CD14-positive monocyte (primary cell): Measurements from ENCODE around the gene PTPRN2. TPM values are rescaled to one million over a fixed set of nuclear protein-coding genes. Genes with fewer than 3 reads are reported as not detected.

Experiments used
- DNase-seq, 3 donors: peaks; one replicate each; pipeline ENCODE4 v3.0.0-alpha.2; 2011 to 2022
- H2AFZ ChIP-seq: 2 replicates; pipeline ENCODE4 v1.6.0; 2012; ENCODE audit warnings: mild to moderate bottlenecking, low read depth, low read length, inconsistent platforms; ENCODE audit not compliant: insufficient read depth, poor library complexity, severe bottlenecking
- H3K27ac ChIP-seq, 2 donors: 1 replicate in 1 of 2; 2 replicates in 1 of 2; pipeline ENCODE4 v1.5.1; 2012 to 2013; ENCODE audit warnings: low read length in 2 of 2, control low read depth in 1 of 2, inconsistent platforms in 1 of 2, low read depth in 1 of 2, mild to moderate bottlenecking in 1 of 2
- H3K27me3 ChIP-seq, 2 donors: one replicate each; pipeline versions ENCODE4 v1.6.0 to v1.6.1; 2011 to 2013; ENCODE audit warnings: low read length in 2 of 2; ENCODE audit not compliant: control insufficient read depth in 2 of 2, insufficient read depth in 2 of 2
- H3K36me3 ChIP-seq, 2 donors: replicated peaks in 1 of 2; 1 replicate in 1 of 2; 2 replicates in 1 of 2; pipeline versions ENCODE4 v1.5.1 to v1.6.1; 2012 to 2013; ENCODE audit warnings: low read length in 2 of 2, control low read depth in 1 of 2, inconsistent platforms in 1 of 2, mild to moderate bottlenecking in 1 of 2; ENCODE audit not compliant: insufficient read depth in 2 of 2, control insufficient read depth in 1 of 2
- H3K4me1 ChIP-seq, 2 donors: 1 replicate in 1 of 2; 2 replicates in 1 of 2; pipeline versions ENCODE4 v1.5.1 to v1.6.1; 2012 to 2013; ENCODE audit warnings: low read length in 2 of 2, control low read depth in 1 of 2, inconsistent platforms in 1 of 2, mild to moderate bottlenecking in 1 of 2, moderate library complexity in 1 of 2; ENCODE audit not compliant: insufficient read depth in 2 of 2, control insufficient read depth in 1 of 2
- H3K4me2 ChIP-seq: replicated peaks from 2 replicates; pipeline ENCODE3; 2012; ENCODE audit warnings: low read length, moderate library complexity, mild to moderate bottlenecking; ENCODE audit not compliant: poor library complexity, severe bottlenecking; ENCODE audit errors: extremely low read depth
- H3K4me3 ChIP-seq, 3 experiments: fragments of 200-600 bp in 1 of 3; sonication (generic) in 1 of 3; replicated peaks in 1 of 3; 1 replicate in 2 of 3; 2 replicates in 1 of 3; pipeline ENCODE4 v1.5.1; 2011 to 2013; ENCODE audit warnings: low read length in 3 of 3, mild to moderate bottlenecking in 3 of 3, control low read depth in 2 of 3, low read depth in 2 of 3, inconsistent platforms in 1 of 3, moderate library complexity in 1 of 3
- H3K79me2 ChIP-seq: 2 replicates; pipeline ENCODE4 v1.6.0; 2012; ENCODE audit warnings: mild to moderate bottlenecking, control low read depth, inconsistent platforms, low read length, moderate library complexity; ENCODE audit not compliant: insufficient read depth
- H3K9ac ChIP-seq: 2 replicates; pipeline ENCODE4 v1.6.0; 2017; ENCODE audit warnings: low read length, mild to moderate bottlenecking; ENCODE audit not compliant: insufficient read depth, poor library complexity, severe bottlenecking
- H3K9me3 ChIP-seq, 2 donors: replicated peaks in 1 of 2; 1 replicate in 1 of 2; 2 replicates in 1 of 2; pipeline versions ENCODE4 v1.5.1 to v1.6.1; 2012 to 2013; ENCODE audit warnings: low read length in 2 of 2, control low read depth in 1 of 2; ENCODE audit not compliant: control insufficient read depth in 1 of 2, insufficient read depth in 1 of 2
- H4K20me1 ChIP-seq: 2 replicates; pipeline ENCODE4 v1.6.0; 2012; ENCODE audit warnings: mild to moderate bottlenecking, low read length, control low read depth, moderate library complexity; ENCODE audit not compliant: insufficient read depth
- H3K27ac Mint-ChIP-seq, 7 donors: one replicate each; pipeline ENCODE4 v1.8.0; 2020; ENCODE audit warnings: mild to moderate bottlenecking in 7 of 7, mixed read lengths in 7 of 7, moderate library complexity in 6 of 7, inconsistent platforms in 2 of 7
- H3K27me3 Mint-ChIP-seq, 3 donors: one replicate each; pipeline ENCODE4 v1.8.0; 2021 to 2022; ENCODE audit warnings: low read depth in 3 of 3, mild to moderate bottlenecking in 3 of 3, mixed read lengths in 3 of 3, moderate library complexity in 3 of 3, inconsistent platforms in 1 of 3
- H3K36me3 Mint-ChIP-seq, 2 donors: one replicate each; pipeline ENCODE4 v1.8.0; 2020; ENCODE audit warnings: mixed read lengths in 2 of 2, inconsistent platforms in 1 of 2, mild to moderate bottlenecking in 1 of 2
- H3K4me1 Mint-ChIP-seq: one replicate; pipeline ENCODE4 v1.8.0; 2020; ENCODE audit warnings: mild to moderate bottlenecking, mixed read lengths
- H3K4me3 Mint-ChIP-seq, 2 donors: one replicate each; pipeline ENCODE4 v1.8.0; 2020; ENCODE audit warnings: mild to moderate bottlenecking in 2 of 2, mixed read lengths in 2 of 2, moderate library complexity in 1 of 2
- H3K9me3 Mint-ChIP-seq, 7 donors: one replicate each; pipeline ENCODE4 v1.8.0; 2020 to 2022; ENCODE audit warnings: mixed read lengths in 7 of 7, mild to moderate bottlenecking in 6 of 7, moderate library complexity in 6 of 7, inconsistent platforms in 2 of 7
- WGBS: methylation state at CpG from one replicate; pipeline ENCODE4 v1.1.5; 2013; ENCODE audit warnings: missing lambda C conversion rate; ENCODE audit not compliant: insufficient coverage; 5-methylcytosine and 5-hydroxymethylcytosine counted together
- intact Hi-C, 2 donors: fragments of 100-400 bp; cut with micrococcal nuclease; formaldehyde crosslinking; loops; one replicate each; pipeline versions ENCODE4 v1.15.0 to v1.15.1; 2023
- polyA plus RNA-seq, 3 donors: library from polyadenylated mRNA; depleted of rRNA in 1 of 3; unstranded in 2 of 3; stranded (reverse) in 1 of 3; fragments of 300-500 nt in 2 of 3; fragments of >200 nt in 1 of 3; fragmentation: Illumina TruSeq in 2 of 3; gene quantifications; 1 replicate in 2 of 3; 2 replicates in 1 of 3; pipeline ENCODE4 v1.2.3, GENCODE V29; 2012 to 2021
- TF ChIP-seq, protein P1 (sequence below): fragments of 200-600 bp; IDR thresholded peaks from one replicate; pipeline ENCODE4 v1.8.0; 2022; ENCODE audit warnings: antibody characterized with exemption, mild to moderate bottlenecking

PTPRN2 gene
- polyA plus RNA-seq, 3 donors = 0.25 to 1.4 (median 0.97) TPM

DNA sequence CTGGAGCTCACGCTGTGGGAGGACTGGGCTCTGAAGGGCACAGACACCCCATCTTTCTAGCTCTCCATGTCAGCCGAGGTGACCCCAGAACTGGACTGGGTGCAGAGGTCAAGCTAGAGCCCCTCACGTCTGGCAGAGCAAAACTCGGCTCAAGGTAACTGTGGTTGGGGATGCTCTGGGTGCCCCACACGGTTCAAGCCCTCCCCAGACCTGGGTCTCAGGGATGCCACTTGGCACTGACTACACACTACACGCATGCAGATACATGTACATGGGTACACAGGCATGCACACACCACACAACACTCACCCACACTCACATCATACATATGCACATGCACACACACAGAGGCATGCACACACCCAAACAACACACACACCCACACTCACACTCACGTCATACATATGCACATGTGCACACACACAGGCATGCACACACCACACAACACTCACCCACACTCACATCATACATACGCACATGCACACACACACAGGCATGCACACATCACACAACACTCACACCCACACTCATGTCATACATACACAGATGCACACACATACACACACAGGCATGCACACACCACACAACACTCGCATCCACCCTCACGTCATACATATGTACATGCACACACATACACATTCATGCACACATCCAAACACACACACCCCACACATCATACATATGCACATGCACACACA is 1031.5 kb downstream of the PTPRN2 start:
- H4K20me1 ChIP-seq = no peaks in the 10 kb centered on the region
- 94% methylated on average over 8 of the region's 10 CpGs for WGBS
- no peak overlapping the region for H3K9ac ChIP-seq
- no peaks in the 10 kb centered on the region for H3K36me3 ChIP-seq
- no peaks in the 10 kb centered on the region for H3K79me2 ChIP-seq
- Mint-ChIP-seq H3K4me1 (no peaks in the 10 kb centered on the region), H3K36me3 (no peaks in the 10 kb centered on the region), H3K4me3 (no peak overlapping the region), H3K27me3 (peaks cover 0 to 2% (median 0%) of the 10 kb centered on the region in 3 donors), H3K27ac (no peak overlapping the region), H3K9me3 (no peaks in the 10 kb centered on the region)
- no peak overlapping the region for H3K27ac ChIP-seq
- intact Hi-C loops = no loop called here
- no peaks in the 10 kb centered on the region for H3K4me1 ChIP-seq
- H2AFZ ChIP-seq = no peak overlapping the region
- TF ChIP-seq, protein P1, sequence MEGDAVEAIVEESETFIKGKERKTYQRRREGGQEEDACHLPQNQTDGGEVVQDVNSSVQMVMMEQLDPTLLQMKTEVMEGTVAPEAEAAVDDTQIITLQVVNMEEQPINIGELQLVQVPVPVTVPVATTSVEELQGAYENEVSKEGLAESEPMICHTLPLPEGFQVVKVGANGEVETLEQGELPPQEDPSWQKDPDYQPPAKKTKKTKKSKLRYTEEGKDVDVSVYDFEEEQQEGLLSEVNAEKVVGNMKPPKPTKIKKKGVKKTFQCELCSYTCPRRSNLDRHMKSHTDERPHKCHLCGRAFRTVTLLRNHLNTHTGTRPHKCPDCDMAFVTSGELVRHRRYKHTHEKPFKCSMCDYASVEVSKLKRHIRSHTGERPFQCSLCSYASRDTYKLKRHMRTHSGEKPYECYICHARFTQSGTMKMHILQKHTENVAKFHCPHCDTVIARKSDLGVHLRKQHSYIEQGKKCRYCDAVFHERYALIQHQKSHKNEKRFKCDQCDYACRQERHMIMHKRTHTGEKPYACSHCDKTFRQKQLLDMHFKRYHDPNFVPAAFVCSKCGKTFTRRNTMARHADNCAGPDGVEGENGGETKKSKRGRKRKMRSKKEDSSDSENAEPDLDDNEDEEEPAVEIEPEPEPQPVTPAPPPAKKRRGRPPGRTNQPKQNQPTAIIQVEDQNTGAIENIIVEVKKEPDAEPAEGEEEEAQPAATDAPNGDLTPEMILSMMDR = no peak
- H3K27me3 ChIP-seq = no peaks in the 10 kb centered on the region
- no peak for DNase-seq
- H3K4me2 ChIP-seq = no peak overlapping the region
- no peak overlapping the region for H3K4me3 ChIP-seq
- H3K9me3 ChIP-seq = no peaks in the 10 kb centered on the region

DNA sequence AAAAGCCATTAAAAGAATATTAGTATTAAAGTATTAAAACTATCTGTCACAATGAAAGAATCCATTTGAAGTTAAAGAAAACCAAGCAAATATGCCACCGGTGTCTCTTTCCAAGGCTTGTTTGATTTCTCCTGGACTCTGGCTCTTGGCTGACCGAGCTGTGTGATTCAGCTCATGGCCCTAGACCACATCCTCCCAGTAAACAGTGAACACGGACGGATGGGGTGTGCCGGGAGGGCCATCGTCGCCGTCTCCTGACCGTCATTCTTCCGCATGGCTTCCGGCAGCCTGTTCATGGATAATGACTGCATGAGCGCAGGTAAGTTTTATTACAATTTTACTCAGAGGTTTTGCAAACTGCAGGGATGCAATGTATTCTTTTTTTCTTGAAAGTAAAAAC is 1032.3 kb downstream of the PTPRN2 start:
- Histone ChIP-seq H2AFZ (no peak overlapping the region), H3K4me3 (no peak overlapping the region), H3K36me3 (no peaks in the 10 kb centered on the region), H4K20me1 (no peaks in the 10 kb centered on the region), H3K4me2 (no peak overlapping the region), H3K27ac (no peak overlapping the region), H3K79me2 (no peaks in the 10 kb centered on the region), H3K27me3 (no peaks in the 10 kb centered on the region), H3K9me3 (no peaks in the 10 kb centered on the region), H3K9ac (no peak overlapping the region), H3K4me1 (no peaks in the 10 kb centered on the region)
- Mint-ChIP-seq H3K36me3 (no peaks in the 10 kb centered on the region), H3K27me3 (no peaks in the 10 kb centered on the region), H3K27ac (no peak overlapping the region), H3K4me1 (no peaks in the 10 kb centered on the region), H3K4me3 (no peak overlapping the region), H3K9me3 (no peaks in the 10 kb centered on the region)
- WGBS = 86% methylated on average over 5 of the region's 12 CpGs
- TF ChIP-seq, protein P1 = no peak
- intact Hi-C loops = no loop called here
- DNase-seq = no peak
